Neutrophil (primary cell): Measurements from ENCODE around the gene PNMA1.

Experiments
- H3K27ac ChIP-seq: fragments of 200-600 bp; sonication (generic); 2 replicates; pipeline ENCODE4 v1.5.1; 2016; ENCODE audit warnings: mild to moderate bottlenecking, moderate library complexity
- H3K27me3 ChIP-seq: fragments of 200-600 bp; sonication (generic); 2 replicates; pipeline ENCODE4 v1.6.0; 2016; ENCODE audit warnings: mild to moderate bottlenecking
- H3K36me3 ChIP-seq: fragments of 200-600 bp; sonication (generic); 2 replicates; pipeline ENCODE4 v1.5.1; 2017
- H3K4me1 ChIP-seq, 2 experiments: fragments of 200-600 bp in 1 of 2; sonication (generic) in 1 of 2; 1 replicate in 1 of 2; 2 replicates in 1 of 2; pipeline versions ENCODE4 v1.5.1 to v1.6.1; 2013 to 2016; ENCODE audit warnings: low read depth in 1 of 2, low read length in 1 of 2, mild to moderate bottlenecking in 1 of 2, moderate library complexity in 1 of 2; ENCODE audit not compliant: control insufficient read depth in 1 of 2, insufficient read depth in 1 of 2
- H3K4me3 ChIP-seq, 2 experiments: fragments of 200-600 bp in 1 of 2; sonication (generic) in 1 of 2; 1 replicate in 1 of 2; 2 replicates in 1 of 2; pipeline ENCODE4 v1.5.1; 2013 to 2016; ENCODE audit warnings: low read depth in 1 of 2, low read length in 1 of 2, mild to moderate bottlenecking in 1 of 2, moderate library complexity in 1 of 2
- H3K9me3 ChIP-seq: fragments of 200-600 bp; sonication (generic); 2 replicates; pipeline ENCODE4 v1.5.1; 2016
- CTCF ChIP-seq: fragments of 200-600 bp; sonication (generic); IDR thresholded peaks from 2 replicates; pipeline ENCODE4 v1.5.1; 2016; ENCODE audit warnings: antibody characterized with exemption

Gene PNMA1

GRCh38 chr14:73760598-73761586, 46.7 kb upstream of the PNMA1 start:
- no peak for TF ChIP-seq CTCF
- Histone ChIP-seq H3K4me1 (peaks cover 79 to 83% of the 10 kb centered on the region in 2 experiments), H3K4me3 (peak overlapping the region; percentile 71 to 90), H3K27me3 (no peaks in the 10 kb centered on the region), H3K9me3 (no peaks in the 10 kb centered on the region), H3K27ac (peak overlapping the region; percentile 99), H3K36me3 (no peaks in the 10 kb centered on the region)

GRCh38 chr14:73759714-73760597, 45.8 kb upstream of the PNMA1 start:
- Histone ChIP-seq H3K4me1 (peaks cover 79 to 83% of the 10 kb centered on the region in 2 experiments), H3K9me3 (no peaks in the 10 kb centered on the region), H3K27me3 (no peaks in the 10 kb centered on the region), H3K27ac (peak overlapping the region; percentile 99), H3K4me3 (peak overlapping the region; percentile 71 to 90), H3K36me3 (no peaks in the 10 kb centered on the region)
- peak; percentile 52 for TF ChIP-seq CTCF

- no peak for TF ChIP-seq CTCF
- Histone ChIP-seq H3K27me3 (no peaks in the 10 kb centered on the region), H3K4me3 (peak overlapping the region; percentile 82 to 90), H3K27ac (peak overlapping the region; percentile 99), H3K9me3 (no peaks in the 10 kb centered on the region), H3K36me3 (no peaks in the 10 kb centered on the region), H3K4me1 (peaks cover 79 to 84% of the 10 kb centered on the region in 2 experiments)
Measured at GRCh38 chr14:73759183-73759713, 45.1 kb upstream of the PNMA1 start.

- H3K27ac ChIP-seq = peak overlapping the region; percentile 99
- H3K4me1 ChIP-seq = peaks cover 85 to 90% of the 10 kb centered on the region in 2 experiments
- H3K4me3 ChIP-seq = peak overlapping the region; percentile 82 to 90
- H3K36me3 ChIP-seq = no peaks in the 10 kb centered on the region
- no peaks in the 10 kb centered on the region for H3K9me3 ChIP-seq
- peak; percentile 61 for TF ChIP-seq CTCF
- no peaks in the 10 kb centered on the region for H3K27me3 ChIP-seq
Measured at GRCh38 chr14:73758392-73759182, 44.4 kb upstream of the PNMA1 start.
